Karpas-422 (cell line): ENCODE data around the gene ARPC1A. TPM values are rescaled to one million over a fixed set of nuclear protein-coding genes. Genes with fewer than 3 reads are reported as not detected.
A peak's percentile ranks its signal among the peaks of the same experiment; 100 is the strongest.
"Not testable (repeated sequence)": the region's sequence is repeated elsewhere in the genome, so short reads cannot be mapped to it uniquely, and the experiment has no call there.

Experiments
- DNase-seq: peaks from one replicate; pipeline ENCODE4 v3.0.0-alpha.2; 2015
- H2AFZ ChIP-seq: fragments of 200-600 bp; sonication (generic); 2 replicates; pipeline ENCODE4 v1.6.1; 2014; ENCODE audit warnings: antibody characterized with exemption, low read length, mixed read lengths
- H3K27ac ChIP-seq: fragments of 200-600 bp; sonication (generic); 2 replicates; pipeline ENCODE4 v1.5.1; 2014; ENCODE audit warnings: mild to moderate bottlenecking, low read length, moderate library complexity
- H3K27me3 ChIP-seq: fragments of 200-600 bp; sonication (generic); 2 replicates; pipeline ENCODE4 v1.6.1; 2014; ENCODE audit warnings: low read length, mixed read lengths
- H3K36me3 ChIP-seq: fragments of 200-600 bp; sonication (generic); 2 replicates; pipeline ENCODE4 v1.6.1; 2014; ENCODE audit warnings: low read length, mixed read lengths; ENCODE audit not compliant: insufficient read depth
- H3K4me1 ChIP-seq: fragments of 200-600 bp; sonication (generic); 2 replicates; pipeline ENCODE4 v1.6.1; 2014; ENCODE audit warnings: mild to moderate bottlenecking, low read length, mixed read lengths
- H3K4me2 ChIP-seq: fragments of 200-600 bp; sonication (generic); 2 replicates; pipeline ENCODE4 v1.6.1; 2014; ENCODE audit warnings: low read length, low read depth, mild to moderate bottlenecking; ENCODE audit not compliant: poor library complexity, severe bottlenecking
- H3K4me3 ChIP-seq: fragments of 200-600 bp; sonication (generic); 2 replicates; pipeline ENCODE4 v1.5.1; 2014; ENCODE audit warnings: mild to moderate bottlenecking, antibody characterized with exemption, low read length, mixed read lengths
- H3K79me2 ChIP-seq: fragments of 200-600 bp; sonication (generic); 2 replicates; pipeline ENCODE4 v1.6.1; 2014; ENCODE audit warnings: mild to moderate bottlenecking, low read length, mixed read lengths
- H3K9ac ChIP-seq: fragments of 200-600 bp; sonication (generic); 2 replicates; pipeline ENCODE4 v1.6.0; 2014; ENCODE audit warnings: low read length
- H3K9me2 ChIP-seq: fragments of 200-600 bp; sonication (generic), shearing (Covaris generic); replicated peaks from 2 replicates; pipeline ENCODE4 v1.6.0; 2014; ENCODE audit warnings: mild to moderate bottlenecking, low read length, moderate library complexity; ENCODE audit not compliant: insufficient read depth
- H3K9me3 ChIP-seq: fragments of 300-700, 200-600 bp; sonication (generic); 2 replicates; pipeline ENCODE4 v1.6.1; 2014; ENCODE audit warnings: low read length, mixed read lengths
- H4K20me1 ChIP-seq: fragments of 200-600 bp; sonication (generic); 2 replicates; pipeline ENCODE4 v1.6.1; 2014; ENCODE audit warnings: mild to moderate bottlenecking, antibody characterized with exemption, low read length, low read depth; ENCODE audit not compliant: insufficient read depth
- total RNA-seq: library from RNA; depleted of rRNA; stranded (reverse); fragments of >200 nt; shearing (Covaris generic); gene quantifications from 2 replicates; pipeline ENCODE4 v1.2.3, GENCODE V29; 2014; ENCODE audit warnings: low replicate concordance; rRNA removed

The ARPC1A gene
- total RNA-seq, result 36.8 and 39.4 TPM in 2 replicates

GRCh38 chr7:99325592-99326407 lies at the start of gene ARPC1A:
ARPC1A (plus strand) TSS chr7:99325898; CDS start chr7:99333354, 7,456 bp downstream.
- Histone ChIP-seq H3K79me2 (peaks cover 57% of the 10 kb centered on the region), H3K4me3 (peak within 1 kb of the TSS; percentile 89), H3K27me3 (no peaks in the 10 kb centered on the region), H3K4me1 (peaks cover 40% of the 10 kb centered on the region), H2AFZ (peak within 1 kb of the TSS; percentile 59; the same call in 1 of the 2 replicates), H3K9me3 (no peaks in the 10 kb centered on the region), H3K4me2 (peak within 1 kb of the TSS; percentile 92), H3K27ac (peak within 1 kb of the TSS; percentile 62), H4K20me1 (peaks cover 10% of the 10 kb centered on the region; the same call in 1 of the 2 replicates), H3K9me2 (no peaks in the 10 kb centered on the region), H3K36me3 (no peaks in the 10 kb centered on the region), H3K9ac (peak within 1 kb of the TSS; percentile 93)
- DNase-seq, result peak; percentile 97

- H3K79me2 ChIP-seq, result no peaks in the 10 kb centered on the region
- no peaks in the 10 kb centered on the region for H3K27me3 ChIP-seq
- no peak overlapping the region for H2AFZ ChIP-seq
- H4K20me1 ChIP-seq, result no peaks in the 10 kb centered on the region
- H3K4me2 ChIP-seq, result no peak overlapping the region
- no peaks in the 10 kb centered on the region for H3K9me3 ChIP-seq
- H3K9me2 ChIP-seq, result no peaks in the 10 kb centered on the region
- DNase-seq, result no peak
- H3K9ac ChIP-seq, result no peak overlapping the region
- no peaks in the 10 kb centered on the region for H3K36me3 ChIP-seq
- H3K4me3 ChIP-seq, result no peak overlapping the region
- peaks cover 17% of the 10 kb centered on the region for H3K4me1 ChIP-seq
- no peak overlapping the region for H3K27ac ChIP-seq
Observed at GRCh38 chr7:99278180-99278579, 47.5 kb upstream of the ARPC1A start.

DNA sequence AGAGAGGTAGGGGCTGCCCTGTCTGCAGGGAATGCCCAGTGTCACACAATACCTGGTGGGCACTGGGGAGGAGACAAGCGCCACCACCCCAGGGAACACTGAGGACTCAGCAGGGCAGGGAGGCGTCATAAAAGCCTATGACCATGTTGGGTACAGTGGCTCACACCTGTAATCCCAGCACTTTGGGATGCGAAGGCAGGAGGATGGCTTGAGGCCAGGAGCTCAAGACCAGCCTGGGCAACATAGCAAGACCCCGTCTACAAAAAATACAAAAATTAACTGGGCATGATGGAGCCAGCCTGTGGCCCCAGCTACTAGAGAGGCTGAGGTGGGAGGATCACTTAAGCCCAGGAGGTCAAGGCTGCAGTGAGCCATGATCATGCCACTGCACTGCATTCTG lies 41.5 kb upstream of the ARPC1A start:
- not testable (repeated sequence) for H3K27ac ChIP-seq, H3K36me3 ChIP-seq, H4K20me1 ChIP-seq, H3K4me2 ChIP-seq, H3K4me3 ChIP-seq, H3K9me3 ChIP-seq, H3K27me3 ChIP-seq, H3K9me2 ChIP-seq, DNase-seq, H3K79me2 ChIP-seq, H3K9ac ChIP-seq, H2AFZ ChIP-seq
- peaks cover 17% of the 10 kb centered on the region for H3K4me1 ChIP-seq

DNA sequence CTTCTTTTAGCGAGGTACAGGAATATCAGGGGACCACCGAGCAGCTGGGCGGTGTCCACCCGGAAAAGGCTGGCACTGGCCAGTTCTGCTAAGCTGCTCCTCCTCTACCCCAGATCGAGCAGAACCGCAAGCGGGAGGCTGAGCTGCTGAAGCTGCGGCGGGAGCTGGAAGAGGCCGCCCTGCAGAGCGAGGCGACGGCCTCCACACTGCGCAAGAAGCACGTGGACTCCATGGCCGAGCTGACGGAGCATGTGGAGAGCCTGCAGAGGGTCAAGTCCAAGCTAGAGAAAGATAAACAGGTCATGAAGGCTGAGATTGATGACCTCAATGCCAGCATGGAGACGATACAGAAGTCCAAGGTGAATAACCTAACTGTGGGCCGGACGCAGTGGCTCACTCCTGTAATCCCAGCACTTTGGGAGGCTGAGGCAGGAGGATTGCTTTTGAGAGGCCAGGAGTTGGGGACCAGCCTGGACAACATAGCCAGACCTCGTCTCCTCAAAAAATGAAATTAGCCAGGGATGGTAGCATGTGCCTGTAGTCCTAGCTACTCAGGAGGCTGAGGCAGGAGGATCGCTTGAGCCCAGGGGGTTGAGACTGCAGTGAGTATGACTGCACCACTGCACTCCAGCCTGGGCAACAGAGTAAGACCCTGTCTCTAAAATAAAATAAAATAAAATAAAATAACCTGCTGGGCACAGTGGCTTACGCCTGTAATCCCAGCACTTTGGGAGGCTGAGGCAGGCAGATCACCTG lies 37.7 kb upstream of the ARPC1A start:
- no peaks in the 10 kb centered on the region for H3K4me1 ChIP-seq
- no peaks in the 10 kb centered on the region for H3K27me3 ChIP-seq
- no peak overlapping the region for H3K9ac ChIP-seq
- H3K79me2 ChIP-seq, result no peaks in the 10 kb centered on the region
- no peak overlapping the region for H3K4me3 ChIP-seq
- DNase-seq, result no peak
- no peaks in the 10 kb centered on the region for H4K20me1 ChIP-seq
- no peaks in the 10 kb centered on the region for H3K9me2 ChIP-seq
- H3K27ac ChIP-seq, result no peak overlapping the region
- H2AFZ ChIP-seq, result no peak overlapping the region
- no peaks in the 10 kb centered on the region for H3K9me3 ChIP-seq
- no peak overlapping the region for H3K4me2 ChIP-seq
- H3K36me3 ChIP-seq, result no peaks in the 10 kb centered on the region

- no peaks in the 10 kb centered on the region for H3K9me2 ChIP-seq
Observed at GRCh38 chr7:99289185-99289584, 36.5 kb upstream of the ARPC1A start.

DNA sequence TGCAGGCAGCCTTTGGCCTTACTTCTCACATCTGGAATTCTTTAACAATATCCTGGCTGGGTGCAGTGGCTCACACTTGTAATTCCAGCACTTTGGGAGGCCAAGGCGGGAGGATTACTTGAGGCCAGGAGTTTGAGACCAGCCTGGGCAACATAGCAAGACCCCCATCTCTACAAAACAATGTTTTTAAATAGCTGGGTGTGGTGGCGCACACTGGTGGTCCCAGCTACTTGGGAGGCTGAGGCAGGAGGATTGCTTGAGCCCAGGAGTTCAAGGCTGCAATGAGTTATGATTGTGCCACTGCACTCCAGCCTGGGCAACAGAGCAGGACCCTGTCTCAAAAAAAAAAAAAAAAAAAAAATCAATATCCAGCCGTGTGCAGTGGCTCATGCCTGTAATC lies 35.5 kb upstream of the ARPC1A start:
- not testable (repeated sequence) for H3K9ac ChIP-seq, H2AFZ ChIP-seq, H3K4me2 ChIP-seq, H3K27me3 ChIP-seq, DNase-seq, H4K20me1 ChIP-seq, H3K4me3 ChIP-seq, H3K36me3 ChIP-seq, H3K79me2 ChIP-seq, H3K27ac ChIP-seq, H3K9me3 ChIP-seq, H3K4me1 ChIP-seq, H3K9me2 ChIP-seq

More at GRCh38 chr7:99289185-99289584, 36.5 kb upstream of the ARPC1A start:
- Histone ChIP-seq H3K4me1 (no peaks in the 10 kb centered on the region), H3K4me2 (no peak overlapping the region), H3K79me2 (no peaks in the 10 kb centered on the region), H4K20me1 (no peaks in the 10 kb centered on the region), H3K27ac (no peak overlapping the region), H3K9me3 (no peaks in the 10 kb centered on the region), H2AFZ (no peak overlapping the region), H3K9ac (no peak overlapping the region), H3K4me3 (no peak overlapping the region), H3K36me3 (no peaks in the 10 kb centered on the region), H3K27me3 (no peaks in the 10 kb centered on the region)
- no peak for DNase-seq

DNA sequence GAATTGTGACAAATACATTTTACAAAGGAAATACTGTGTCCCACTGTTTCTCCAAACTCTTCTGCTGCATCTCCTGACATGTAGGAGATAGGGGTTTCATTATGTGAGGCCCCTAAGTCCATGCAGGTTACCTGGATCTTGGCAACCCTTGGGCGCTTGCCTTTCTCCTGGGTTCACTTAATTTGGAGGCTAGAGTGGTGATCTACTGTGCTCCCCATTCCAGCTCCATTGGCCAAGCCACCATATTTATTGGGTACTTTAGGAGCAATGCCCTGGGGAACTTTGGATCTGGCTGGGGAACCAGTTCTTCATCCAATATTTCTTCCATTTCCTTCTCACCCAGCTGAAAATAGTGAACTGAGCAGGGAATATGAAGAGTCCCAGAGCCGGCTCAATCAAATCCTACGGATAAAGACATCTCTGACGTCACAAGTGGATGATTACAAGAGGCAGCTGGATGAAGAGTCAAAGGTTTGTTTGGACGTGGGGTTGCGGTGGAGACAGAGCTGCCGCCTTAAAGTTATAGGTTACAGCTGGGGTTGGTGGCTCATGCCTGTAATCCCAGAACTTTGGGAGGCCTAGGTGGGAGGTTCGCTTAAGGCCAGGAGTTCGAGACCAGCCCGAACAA lies 34.6 kb upstream of the ARPC1A start:
- no peaks in the 10 kb centered on the region for H3K27me3 ChIP-seq

DNA sequence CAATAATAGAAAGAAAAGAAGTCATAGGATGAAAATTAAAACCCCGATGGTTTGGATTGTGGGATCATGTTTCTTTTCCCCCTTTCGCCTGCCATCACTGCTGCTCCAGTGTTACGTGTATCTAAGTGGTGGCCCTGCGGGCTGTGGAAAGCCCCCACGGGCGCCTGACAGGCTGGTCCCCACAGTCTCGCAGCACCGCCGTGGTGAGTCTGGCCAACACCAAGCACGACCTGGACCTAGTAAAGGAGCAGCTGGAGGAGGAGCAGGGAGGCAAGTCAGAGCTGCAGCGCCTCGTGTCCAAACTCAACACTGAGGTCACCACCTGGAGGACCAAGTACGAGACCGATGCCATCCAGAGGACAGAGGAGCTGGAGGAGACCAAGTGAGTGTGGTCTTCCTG lies 33.6 kb upstream of the ARPC1A start:
- H3K9me2 ChIP-seq, result no peaks in the 10 kb centered on the region
- no peak overlapping the region for H3K4me2 ChIP-seq
- H3K36me3 ChIP-seq, result no peaks in the 10 kb centered on the region
- no peak overlapping the region for H3K27ac ChIP-seq
- H3K4me1 ChIP-seq, result no peaks in the 10 kb centered on the region
- no peaks in the 10 kb centered on the region for H4K20me1 ChIP-seq
- no peak overlapping the region for H2AFZ ChIP-seq
- no peaks in the 10 kb centered on the region for H3K27me3 ChIP-seq
- DNase-seq, result no peak
- no peak overlapping the region for H3K4me3 ChIP-seq
- no peaks in the 10 kb centered on the region for H3K79me2 ChIP-seq
- H3K9ac ChIP-seq, result no peak overlapping the region
- H3K9me3 ChIP-seq, result no peaks in the 10 kb centered on the region

More for the DNA sequence above, 34.6 kb upstream of the ARPC1A start:
- no peaks in the 10 kb centered on the region for H3K79me2 ChIP-seq
- H3K9ac ChIP-seq, result no peak overlapping the region
- H3K4me2 ChIP-seq, result no peak overlapping the region
- H3K9me3 ChIP-seq, result no peaks in the 10 kb centered on the region
- no peaks in the 10 kb centered on the region for H3K9me2 ChIP-seq
- DNase-seq, result no peak
- no peak overlapping the region for H3K4me3 ChIP-seq
- no peaks in the 10 kb centered on the region for H3K4me1 ChIP-seq
- no peak overlapping the region for H3K27ac ChIP-seq
- no peak overlapping the region for H2AFZ ChIP-seq
- no peaks in the 10 kb centered on the region for H4K20me1 ChIP-seq
- no peaks in the 10 kb centered on the region for H3K36me3 ChIP-seq
